Liver (tissue), 3 donors: Measurements from ENCODE around the gene CENPF.

Source experiments
- JUND ChIP-seq, 2 donors: IDR thresholded peaks; 2 replicates each; pipeline ENCODE4 v1.6.1; 2016; ENCODE audit warnings: antibody characterized with exemption in 2 of 2
- MAX ChIP-seq: IDR thresholded peaks from 2 replicates; pipeline ENCODE4 v1.6.1; 2016; ENCODE audit warnings: antibody characterized with exemption
- NR2F2 ChIP-seq: IDR thresholded peaks from 2 replicates; pipeline ENCODE4 v1.6.1; 2016; ENCODE audit warnings: antibody characterized with exemption
- RAD21 ChIP-seq, 2 donors: IDR thresholded peaks; 2 replicates each; pipeline ENCODE4 v1.6.1; 2016; ENCODE audit warnings: antibody characterized with exemption in 2 of 2, mild to moderate bottlenecking in 2 of 2
- REST ChIP-seq: IDR thresholded peaks from 2 replicates; pipeline ENCODE4 v1.6.1; 2016; ENCODE audit warnings: antibody characterized with exemption, mild to moderate bottlenecking
- YY1 ChIP-seq: IDR thresholded peaks from 2 replicates; pipeline ENCODE4 v1.6.1; 2016; ENCODE audit warnings: antibody characterized with exemption, mild to moderate bottlenecking
- TF ChIP-seq, protein P1 (sequence below): fragments of 150-350 bp; IDR thresholded peaks from 2 replicates; pipeline ENCODE4 v1.5.1; 2017; ENCODE audit warnings: improper control_type of control experiment, low read depth, low read length; ENCODE audit not compliant: missing input control
- TF ChIP-seq, protein P2 (sequence below): IDR thresholded peaks from 2 replicates; pipeline ENCODE4 v1.6.1; 2016; ENCODE audit warnings: antibody characterized with exemption
- TF ChIP-seq, protein P3 (sequence below): IDR thresholded peaks from 2 replicates; pipeline ENCODE4 v1.6.1; 2016; ENCODE audit warnings: antibody characterized with exemption
- donor health status: healthy.
- donor health status: healthy.

- no peak for TF ChIP-seq RAD21 (IDR thresholded peaks at IDR 0.05)
- TF ChIP-seq, protein P1, sequence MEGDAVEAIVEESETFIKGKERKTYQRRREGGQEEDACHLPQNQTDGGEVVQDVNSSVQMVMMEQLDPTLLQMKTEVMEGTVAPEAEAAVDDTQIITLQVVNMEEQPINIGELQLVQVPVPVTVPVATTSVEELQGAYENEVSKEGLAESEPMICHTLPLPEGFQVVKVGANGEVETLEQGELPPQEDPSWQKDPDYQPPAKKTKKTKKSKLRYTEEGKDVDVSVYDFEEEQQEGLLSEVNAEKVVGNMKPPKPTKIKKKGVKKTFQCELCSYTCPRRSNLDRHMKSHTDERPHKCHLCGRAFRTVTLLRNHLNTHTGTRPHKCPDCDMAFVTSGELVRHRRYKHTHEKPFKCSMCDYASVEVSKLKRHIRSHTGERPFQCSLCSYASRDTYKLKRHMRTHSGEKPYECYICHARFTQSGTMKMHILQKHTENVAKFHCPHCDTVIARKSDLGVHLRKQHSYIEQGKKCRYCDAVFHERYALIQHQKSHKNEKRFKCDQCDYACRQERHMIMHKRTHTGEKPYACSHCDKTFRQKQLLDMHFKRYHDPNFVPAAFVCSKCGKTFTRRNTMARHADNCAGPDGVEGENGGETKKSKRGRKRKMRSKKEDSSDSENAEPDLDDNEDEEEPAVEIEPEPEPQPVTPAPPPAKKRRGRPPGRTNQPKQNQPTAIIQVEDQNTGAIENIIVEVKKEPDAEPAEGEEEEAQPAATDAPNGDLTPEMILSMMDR: no peak
- TF ChIP-seq REST: no peak
- no peak for TF ChIP-seq NR2F2
- no peak for TF ChIP-seq MAX
- TF ChIP-seq YY1: no peak
- TF ChIP-seq, protein P2, sequence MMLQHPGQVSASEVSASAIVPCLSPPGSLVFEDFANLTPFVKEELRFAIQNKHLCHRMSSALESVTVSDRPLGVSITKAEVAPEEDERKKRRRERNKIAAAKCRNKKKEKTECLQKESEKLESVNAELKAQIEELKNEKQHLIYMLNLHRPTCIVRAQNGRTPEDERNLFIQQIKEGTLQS: no peak
- TF ChIP-seq, protein P3, sequence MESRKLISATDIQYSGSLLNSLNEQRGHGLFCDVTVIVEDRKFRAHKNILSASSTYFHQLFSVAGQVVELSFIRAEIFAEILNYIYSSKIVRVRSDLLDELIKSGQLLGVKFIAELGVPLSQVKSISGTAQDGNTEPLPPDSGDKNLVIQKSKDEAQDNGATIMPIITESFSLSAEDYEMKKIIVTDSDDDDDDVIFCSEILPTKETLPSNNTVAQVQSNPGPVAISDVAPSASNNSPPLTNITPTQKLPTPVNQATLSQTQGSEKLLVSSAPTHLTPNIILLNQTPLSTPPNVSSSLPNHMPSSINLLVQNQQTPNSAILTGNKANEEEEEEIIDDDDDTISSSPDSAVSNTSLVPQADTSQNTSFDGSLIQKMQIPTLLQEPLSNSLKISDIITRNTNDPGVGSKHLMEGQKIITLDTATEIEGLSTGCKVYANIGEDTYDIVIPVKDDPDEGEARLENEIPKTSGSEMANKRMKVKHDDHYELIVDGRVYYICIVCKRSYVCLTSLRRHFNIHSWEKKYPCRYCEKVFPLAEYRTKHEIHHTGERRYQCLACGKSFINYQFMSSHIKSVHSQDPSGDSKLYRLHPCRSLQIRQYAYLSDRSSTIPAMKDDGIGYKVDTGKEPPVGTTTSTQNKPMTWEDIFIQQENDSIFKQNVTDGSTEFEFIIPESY: no peak
- no peak for TF ChIP-seq JUND (IDR thresholded peaks at IDR 0.05)
Observed at GRCh38 chr1:214657299-214657698, 54.3 kb downstream of the CENPF start.
